Thyroid gland (tissue), 4 donors: Measurements from ENCODE around the gene NRG3.

Source experiments
- POLR2A ChIP-seq, 2 donors: fragments of 450-650 bp; IDR thresholded peaks; one replicate each; pipeline ENCODE4 v1.6.1; 2017; ENCODE audit warnings: antibody characterized with exemption in 2 of 2, mild to moderate bottlenecking in 2 of 2, moderate library complexity in 1 of 2
- TF ChIP-seq, protein P1 (sequence below), 6 experiments: fragments of 200-600 bp in 3 of 6; fragments of 450-650 bp in 3 of 6; sonication (generic) in 3 of 6; IDR thresholded peaks; one replicate each; pipeline ENCODE4 v1.5.1; 2016 to 2019; ENCODE audit warnings: antibody characterized with exemption in 6 of 6, mild to moderate bottlenecking in 2 of 6, inconsistent platforms in 1 of 6, moderate library complexity in 1 of 6

DNA sequence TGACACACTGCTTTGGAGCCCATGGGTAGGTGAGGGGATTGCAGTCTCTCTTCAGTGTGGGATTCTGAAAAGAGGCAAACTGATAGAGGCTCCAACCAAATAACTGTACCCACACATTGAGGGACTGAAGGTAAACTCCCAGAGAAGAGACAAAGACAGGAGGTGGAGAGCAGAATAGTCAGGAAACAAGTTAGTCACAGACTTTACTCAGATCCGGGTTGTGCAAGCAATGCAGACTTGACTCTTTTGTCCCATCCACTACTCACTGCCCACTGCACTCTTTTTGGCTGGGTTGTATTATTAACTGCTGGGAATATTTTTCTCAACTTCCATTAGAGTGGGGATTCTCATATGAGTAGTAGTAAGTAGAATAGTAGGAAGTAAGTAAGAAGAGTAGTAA lies 152.7 kb downstream of the NRG3 start:
- TF ChIP-seq, protein P1, sequence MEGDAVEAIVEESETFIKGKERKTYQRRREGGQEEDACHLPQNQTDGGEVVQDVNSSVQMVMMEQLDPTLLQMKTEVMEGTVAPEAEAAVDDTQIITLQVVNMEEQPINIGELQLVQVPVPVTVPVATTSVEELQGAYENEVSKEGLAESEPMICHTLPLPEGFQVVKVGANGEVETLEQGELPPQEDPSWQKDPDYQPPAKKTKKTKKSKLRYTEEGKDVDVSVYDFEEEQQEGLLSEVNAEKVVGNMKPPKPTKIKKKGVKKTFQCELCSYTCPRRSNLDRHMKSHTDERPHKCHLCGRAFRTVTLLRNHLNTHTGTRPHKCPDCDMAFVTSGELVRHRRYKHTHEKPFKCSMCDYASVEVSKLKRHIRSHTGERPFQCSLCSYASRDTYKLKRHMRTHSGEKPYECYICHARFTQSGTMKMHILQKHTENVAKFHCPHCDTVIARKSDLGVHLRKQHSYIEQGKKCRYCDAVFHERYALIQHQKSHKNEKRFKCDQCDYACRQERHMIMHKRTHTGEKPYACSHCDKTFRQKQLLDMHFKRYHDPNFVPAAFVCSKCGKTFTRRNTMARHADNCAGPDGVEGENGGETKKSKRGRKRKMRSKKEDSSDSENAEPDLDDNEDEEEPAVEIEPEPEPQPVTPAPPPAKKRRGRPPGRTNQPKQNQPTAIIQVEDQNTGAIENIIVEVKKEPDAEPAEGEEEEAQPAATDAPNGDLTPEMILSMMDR (IDR thresholded peaks at IDR 0.05) = no peak
- TF ChIP-seq POLR2A (IDR thresholded peaks at IDR 0.05) = no peak
